ENCODE data around the gene OSER1.

OSER1 gene

GRCh38 chr20:44173116-44173515, 37.5 kb downstream of the OSER1 start:
- DNase-seq (ENCODE audit: extremely low read depth, low read depth): no peak
- TF ChIP-seq CTCF (IDR thresholded peaks at IDR 0.05; ENCODE audit: low read depth, low read length): no peak

GRCh38 chr20:44172572-44172950, 38.0 kb downstream of the OSER1 start:
- DNase-seq (ENCODE audit: extremely low read depth, low read depth): no peak
- TF ChIP-seq CTCF (IDR thresholded peaks at IDR 0.05; ENCODE audit: low read depth, low read length): no peak

DNA sequence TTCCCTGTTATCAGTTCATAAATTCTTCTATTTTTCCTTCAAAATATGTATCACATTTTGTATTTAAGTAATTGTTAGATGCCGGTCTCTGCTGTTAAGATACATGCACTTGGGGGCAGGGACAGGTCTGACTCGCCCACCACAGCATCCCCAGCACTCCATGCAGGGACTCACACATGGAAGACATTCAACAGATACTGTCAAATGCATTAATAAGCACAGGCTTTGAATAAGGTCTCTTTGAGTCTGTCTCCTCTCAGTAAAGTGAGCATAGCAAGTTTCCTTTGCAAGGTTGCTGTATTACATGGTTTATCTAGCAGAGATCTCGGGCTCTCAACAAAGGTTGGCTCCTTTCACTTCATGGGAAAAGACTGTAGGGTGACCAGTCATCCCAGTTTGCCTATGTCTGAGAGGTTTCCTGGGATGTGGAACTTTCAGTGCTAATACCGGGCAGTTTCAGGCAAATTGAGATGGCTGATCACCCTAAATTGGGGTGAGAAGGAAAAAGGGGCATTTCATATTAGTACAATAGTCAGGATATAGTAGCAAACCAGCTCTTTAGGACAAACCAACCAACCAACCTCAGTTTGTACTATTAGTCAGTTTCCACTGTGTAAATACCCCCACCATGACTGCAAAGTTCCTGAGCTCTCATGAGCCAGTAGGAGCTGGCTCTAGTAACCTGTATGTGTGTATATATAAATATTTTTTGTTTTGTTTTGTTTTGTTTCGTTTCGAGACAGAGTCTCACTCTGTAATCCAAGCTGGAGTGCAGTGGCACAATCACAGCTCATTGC, 38.6 kb downstream of the OSER1 start:
- no peak for TF ChIP-seq CTCF (IDR thresholded peaks at IDR 0.05; ENCODE audit: low read depth, low read length)

DNA sequence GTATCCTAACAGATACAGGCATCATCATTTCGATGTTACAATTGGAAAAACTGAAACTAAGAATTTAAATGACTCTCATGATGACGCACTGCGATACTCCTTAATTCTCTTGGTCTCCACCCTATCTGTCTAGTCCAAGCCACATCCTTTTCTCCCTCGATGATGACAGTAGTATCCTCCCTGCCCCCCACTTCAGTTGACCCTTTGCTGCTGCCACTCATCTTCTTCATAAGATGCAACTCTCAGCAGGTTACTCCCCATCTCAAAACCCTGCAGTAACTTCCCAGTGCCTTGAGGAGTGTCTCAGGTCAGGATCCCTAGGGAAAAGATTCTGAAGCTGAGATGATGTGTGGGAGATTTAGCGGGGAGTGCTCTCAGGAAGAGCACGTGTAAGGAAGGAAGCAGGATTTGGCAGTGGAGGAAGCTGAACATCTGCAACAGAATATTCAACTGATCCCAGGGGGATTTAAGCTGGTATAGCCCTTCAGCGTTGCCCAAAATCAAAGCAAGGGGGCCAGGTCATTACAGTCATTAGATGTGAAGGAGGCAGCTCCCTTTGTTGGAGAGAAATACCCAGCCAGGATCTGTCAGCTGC, 39.7 kb downstream of the OSER1 start:
- TF ChIP-seq CTCF (IDR thresholded peaks at IDR 0.05; ENCODE audit: low read depth, low read length): no peak

More for the DNA sequence above, 38.6 kb downstream of the OSER1 start:
- no peak for DNase-seq (ENCODE audit: extremely low read depth, low read depth)

GRCh38 chr20:44167736-44168135, 42.8 kb downstream of the OSER1 start:
- no peak for TF ChIP-seq CTCF (IDR thresholded peaks at IDR 0.05; ENCODE audit: low read depth, low read length)
- no peak for DNase-seq (ENCODE audit: extremely low read depth, low read depth)

More for the DNA sequence above, 39.7 kb downstream of the OSER1 start:
- no peak for DNase-seq (ENCODE audit: extremely low read depth, low read depth)

DNA sequence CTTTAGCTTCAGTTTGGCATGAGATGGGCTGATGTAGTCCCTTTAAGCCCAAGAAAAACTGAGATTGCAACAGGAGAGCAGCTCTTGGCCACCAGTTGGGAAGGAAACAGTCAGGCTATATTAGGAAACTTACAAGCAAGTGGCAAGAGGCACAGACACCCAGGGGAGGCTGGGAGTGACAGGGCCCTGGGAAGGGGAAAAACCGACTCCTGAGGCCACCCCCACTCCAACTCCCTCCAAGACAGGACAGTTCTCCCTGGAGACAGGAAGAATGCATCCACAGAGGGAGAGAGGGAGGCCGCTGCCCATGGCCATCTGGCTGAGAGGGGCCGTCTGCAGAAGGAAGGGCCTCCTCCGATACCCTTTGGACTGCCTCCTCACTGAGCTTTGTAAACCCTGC, 44.1 kb downstream of the OSER1 start:
- DNase-seq (ENCODE audit: extremely low read depth, low read depth): no peak
- no peak for TF ChIP-seq CTCF (IDR thresholded peaks at IDR 0.05; ENCODE audit: low read depth, low read length)

DNA sequence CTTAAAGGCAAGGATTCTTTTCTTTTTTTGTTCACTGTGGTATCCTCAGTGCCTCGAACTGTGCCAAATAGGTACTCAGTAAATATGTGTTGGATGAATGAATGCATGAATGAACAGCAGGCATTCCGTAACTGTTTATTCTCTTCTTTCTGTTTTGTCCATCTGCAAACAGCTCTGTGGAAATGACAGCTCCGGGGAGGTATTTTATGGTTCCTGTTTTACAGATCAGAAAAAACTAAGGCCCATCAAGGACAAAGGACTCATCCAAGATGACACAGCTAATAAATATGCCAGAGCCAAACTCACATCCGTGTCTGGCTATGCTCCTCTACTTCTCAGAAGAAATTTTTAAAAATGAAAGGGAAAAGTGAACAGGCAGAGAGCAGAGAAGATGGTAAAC, 44.6 kb downstream of the OSER1 start:
- DNase-seq (ENCODE audit: extremely low read depth, low read depth): no peak
- TF ChIP-seq CTCF (IDR thresholded peaks at IDR 0.05; ENCODE audit: low read depth, low read length): no peak

All from AG09319 (cell line).